IgD-negative memory B cell (primary cell): Measurements from ENCODE around the gene FAM200B. TPM values are rescaled to one million over a fixed set of nuclear protein-coding genes. Genes with fewer than 3 reads are reported as not detected.

ENCODE experiments used
- H3K27ac Mint-ChIP-seq, 3 donors: one replicate each; pipeline ENCODE4 v1.8.0; 2020 to 2022; ENCODE audit warnings: mild to moderate bottlenecking in 3 of 3, mixed read lengths in 3 of 3, moderate library complexity in 1 of 3
- H3K27me3 Mint-ChIP-seq: one replicate; pipeline ENCODE4 v1.8.0; 2021; ENCODE audit warnings: mixed read lengths
- H3K36me3 Mint-ChIP-seq: one replicate; pipeline ENCODE4 v1.8.0; 2020; ENCODE audit warnings: mild to moderate bottlenecking, mixed read lengths
- H3K4me1 Mint-ChIP-seq, 3 donors: one replicate each; pipeline ENCODE4 v1.8.0; 2020 to 2022; ENCODE audit warnings: mixed read lengths in 3 of 3, mild to moderate bottlenecking in 1 of 3
- H3K4me3 Mint-ChIP-seq, 4 donors: one replicate each; pipeline ENCODE4 v1.8.0; 2020 to 2022; ENCODE audit warnings: mild to moderate bottlenecking in 4 of 4, mixed read lengths in 4 of 4, moderate library complexity in 3 of 4
- H3K9me3 Mint-ChIP-seq, 3 donors: one replicate each; pipeline ENCODE4 v1.8.0; 2020 to 2021; ENCODE audit warnings: mixed read lengths in 3 of 3, mild to moderate bottlenecking in 1 of 3
- polyA plus RNA-seq: library from polyadenylated mRNA; unstranded; fragments of 300-500 nt; fragmentation: Illumina TruSeq; gene quantifications from one replicate; pipeline ENCODE4 v1.2.3, GENCODE V29; 2021

FAM200B gene
- polyA plus RNA-seq, 1 donor from 2014 or later: 39.5 TPM

DNA sequence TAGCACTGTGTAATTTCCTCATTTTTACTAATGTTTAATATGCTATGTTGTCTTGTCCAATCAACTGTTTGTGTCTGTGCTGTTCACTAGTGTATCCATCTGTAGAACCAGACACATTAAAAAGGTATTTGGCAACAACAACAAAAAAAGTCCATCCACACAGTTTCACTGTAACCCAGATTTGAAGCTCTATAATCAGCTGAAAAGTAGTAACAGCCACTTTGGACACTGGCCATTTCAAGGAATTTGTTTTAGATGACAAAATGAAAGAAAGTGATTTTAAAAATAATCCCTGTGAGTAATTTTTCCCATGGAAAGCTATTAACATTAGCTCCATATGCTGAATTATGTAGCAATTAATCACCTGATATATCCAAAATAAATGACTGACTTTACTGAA is 24.3 kb upstream of the FAM200B start:
- Mint-ChIP-seq H3K27ac (peak overlapping the region in 2 of 3 donors; percentile 31 to 88), H3K27me3 (no peaks in the 10 kb centered on the region), H3K9me3 (no peaks in the 10 kb centered on the region), H3K36me3 (peaks cover 1% of the 10 kb centered on the region), H3K4me1 (peaks cover 13 to 19% (median 18%) of the 10 kb centered on the region in 3 donors), H3K4me3 (peak overlapping the region in 1 of 4 donors; percentile 86)

DNA sequence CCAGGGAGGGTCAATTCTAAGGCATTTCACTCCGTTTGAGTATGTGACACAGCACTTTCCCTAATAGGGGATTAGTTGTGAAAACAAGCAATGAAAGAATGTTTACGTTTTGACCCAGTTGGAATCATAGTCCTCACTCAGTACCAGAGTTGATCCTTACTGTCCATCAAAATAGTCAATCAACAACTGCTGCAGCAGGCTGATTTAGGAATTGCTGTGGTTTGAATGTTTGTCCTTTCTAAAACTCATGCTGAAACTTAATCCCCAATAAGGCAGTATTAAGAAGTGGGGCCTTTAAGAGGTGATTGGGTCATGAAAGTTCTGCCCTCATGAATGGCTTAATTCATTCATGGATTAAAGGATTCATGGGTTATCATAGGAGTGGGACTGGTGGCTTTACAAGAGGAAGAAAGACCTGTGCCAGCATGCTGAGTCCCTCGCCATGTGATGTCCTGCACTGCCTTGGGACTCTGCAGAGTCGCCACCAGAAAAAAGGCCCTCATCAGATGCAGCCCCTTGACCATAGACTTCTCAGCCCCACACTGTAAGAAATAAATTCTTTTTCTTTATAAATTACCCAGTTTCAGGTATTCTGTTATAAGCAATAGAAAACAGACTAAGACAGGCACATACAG is 23.4 kb upstream of the FAM200B start:
- Mint-ChIP-seq H3K4me1 (peaks cover 11 to 13% (median 12%) of the 10 kb centered on the region in 3 donors), H3K27ac (peak overlapping the region in 1 of 3 donors; percentile 45)

DNA sequence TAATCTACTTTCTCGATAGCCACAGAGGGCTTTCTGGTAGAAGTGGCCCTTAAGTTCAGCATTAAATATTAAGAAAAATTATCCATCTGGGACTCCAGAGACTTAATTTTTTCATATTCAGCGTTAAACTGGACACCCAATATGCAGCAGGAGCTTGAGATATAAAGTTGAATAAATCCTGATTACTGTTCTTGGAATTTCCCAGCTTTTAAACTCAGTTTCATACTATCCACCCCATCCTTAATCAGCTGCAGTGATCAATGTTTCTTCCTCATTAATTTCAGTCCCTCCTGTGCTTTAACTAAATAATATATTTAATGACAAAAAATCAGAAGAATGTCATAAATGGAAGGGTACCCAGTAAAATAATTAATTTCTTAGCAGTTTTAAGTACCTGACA is 22.8 kb upstream of the FAM200B start:
- Mint-ChIP-seq H3K27me3 (no peaks in the 10 kb centered on the region), H3K27ac (no peak overlapping the region), H3K4me1 (peaks cover 6 to 9% (median 6%) of the 10 kb centered on the region in 3 donors), H3K9me3 (no peaks in the 10 kb centered on the region), H3K36me3 (peaks cover 1% of the 10 kb centered on the region), H3K4me3 (no peak overlapping the region)

More for the DNA sequence above, 23.4 kb upstream of the FAM200B start:
- Mint-ChIP-seq H3K36me3 (peaks cover 1% of the 10 kb centered on the region), H3K4me3 (no peak overlapping the region), H3K9me3 (no peaks in the 10 kb centered on the region), H3K27me3 (no peaks in the 10 kb centered on the region)

DNA sequence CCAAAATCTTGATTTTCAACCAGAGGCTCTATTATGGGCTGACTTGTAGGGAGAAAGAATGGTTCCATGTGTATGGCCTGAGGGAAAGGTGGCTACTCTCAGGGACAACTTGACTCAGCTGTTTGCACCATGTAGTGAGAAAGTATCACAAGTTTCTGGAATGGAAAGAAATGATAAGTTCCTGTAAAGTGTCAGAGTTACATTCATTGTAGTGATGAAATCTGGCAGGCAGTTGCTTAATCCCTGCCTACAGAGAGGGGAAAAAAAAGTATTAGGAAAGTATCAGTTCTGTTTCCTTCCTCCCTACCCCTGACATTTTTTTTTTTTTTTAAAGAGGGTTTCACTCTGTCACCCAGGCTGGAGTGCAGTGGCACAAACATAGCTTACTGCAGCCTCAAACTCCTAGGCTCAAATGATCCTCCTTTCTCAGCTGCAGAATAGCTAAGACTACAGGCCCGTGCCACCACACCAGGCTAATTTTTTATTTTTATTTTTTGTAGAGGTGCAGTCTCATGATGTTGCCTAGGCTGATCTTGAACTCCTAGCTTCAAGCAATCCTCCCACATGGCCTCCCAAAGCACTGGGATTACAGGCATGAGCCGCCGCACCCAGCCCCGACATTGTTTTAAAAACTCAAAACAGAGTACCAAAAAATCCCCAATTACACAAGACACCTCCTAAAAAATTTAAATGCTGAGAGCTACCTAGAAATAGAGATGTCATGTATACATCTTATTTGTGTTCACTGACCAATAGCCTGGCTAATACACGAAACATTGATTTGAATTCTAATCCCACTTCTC is 21.7 kb upstream of the FAM200B start:
- Mint-ChIP-seq H3K4me1 (peaks cover 0 to 4% (median 0%) of the 10 kb centered on the region in 3 donors), H3K36me3 (peaks cover 1% of the 10 kb centered on the region), H3K27ac (no peak overlapping the region), H3K27me3 (no peaks in the 10 kb centered on the region), H3K9me3 (no peaks in the 10 kb centered on the region), H3K4me3 (no peak overlapping the region)

DNA sequence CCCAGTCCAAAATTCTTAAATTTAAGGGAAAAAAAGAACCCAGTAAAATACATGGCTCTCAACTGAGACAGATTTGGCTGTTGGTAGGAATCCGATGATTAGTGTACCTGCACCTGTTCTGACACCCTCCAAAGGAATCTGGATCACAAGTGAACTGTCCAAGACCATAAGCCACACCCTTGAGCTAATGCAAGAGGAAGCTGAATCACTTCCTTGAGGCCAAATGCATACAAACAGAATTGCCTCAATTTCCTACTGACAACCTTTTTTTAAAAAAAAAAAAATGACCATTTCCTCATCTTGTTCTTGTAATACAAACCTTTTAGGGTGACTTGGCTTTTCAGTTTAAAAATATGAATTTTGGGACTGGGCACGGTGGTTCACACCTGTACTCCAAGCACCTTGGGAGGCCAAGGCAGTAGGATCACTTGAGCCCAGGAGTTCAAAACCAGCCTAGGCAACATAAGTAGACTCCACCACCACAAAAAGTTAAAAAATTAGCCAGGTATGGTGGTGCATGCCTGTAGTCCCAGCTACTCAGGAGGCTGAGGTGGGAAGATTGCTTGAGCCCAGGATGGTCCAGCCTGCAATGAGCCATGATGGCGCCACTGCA is 15.8 kb upstream of the FAM200B start:
- H3K9me3 Mint-ChIP-seq: no peaks in the 10 kb centered on the region
- no peak overlapping the region for H3K27ac Mint-ChIP-seq
- no peaks in the 10 kb centered on the region for H3K36me3 Mint-ChIP-seq
- no peaks in the 10 kb centered on the region for H3K27me3 Mint-ChIP-seq
- H3K4me1 Mint-ChIP-seq: no peaks in the 10 kb centered on the region
- no peak overlapping the region for H3K4me3 Mint-ChIP-seq

DNA sequence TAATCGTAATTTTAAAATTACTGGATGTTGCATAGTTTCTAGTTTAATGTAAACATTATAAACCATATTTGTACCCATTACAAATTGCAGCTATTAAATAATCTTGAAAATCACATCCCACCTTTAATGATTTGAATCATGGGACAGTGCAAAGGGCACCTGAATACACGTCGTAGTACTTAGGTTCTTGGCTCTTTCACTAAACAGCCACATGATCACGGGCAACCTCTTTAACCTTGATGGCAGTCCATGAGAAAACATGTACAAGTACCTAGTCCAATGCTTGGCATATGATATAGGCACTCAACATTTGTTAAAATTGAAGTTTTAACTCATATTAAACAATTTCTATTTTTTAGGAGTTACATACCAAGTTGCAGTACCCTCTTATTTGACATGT is 14.6 kb upstream of the FAM200B start:
- Mint-ChIP-seq H3K36me3 (no peaks in the 10 kb centered on the region), H3K9me3 (no peaks in the 10 kb centered on the region), H3K4me3 (no peak overlapping the region), H3K27me3 (no peaks in the 10 kb centered on the region), H3K27ac (no peak overlapping the region), H3K4me1 (no peaks in the 10 kb centered on the region)

DNA sequence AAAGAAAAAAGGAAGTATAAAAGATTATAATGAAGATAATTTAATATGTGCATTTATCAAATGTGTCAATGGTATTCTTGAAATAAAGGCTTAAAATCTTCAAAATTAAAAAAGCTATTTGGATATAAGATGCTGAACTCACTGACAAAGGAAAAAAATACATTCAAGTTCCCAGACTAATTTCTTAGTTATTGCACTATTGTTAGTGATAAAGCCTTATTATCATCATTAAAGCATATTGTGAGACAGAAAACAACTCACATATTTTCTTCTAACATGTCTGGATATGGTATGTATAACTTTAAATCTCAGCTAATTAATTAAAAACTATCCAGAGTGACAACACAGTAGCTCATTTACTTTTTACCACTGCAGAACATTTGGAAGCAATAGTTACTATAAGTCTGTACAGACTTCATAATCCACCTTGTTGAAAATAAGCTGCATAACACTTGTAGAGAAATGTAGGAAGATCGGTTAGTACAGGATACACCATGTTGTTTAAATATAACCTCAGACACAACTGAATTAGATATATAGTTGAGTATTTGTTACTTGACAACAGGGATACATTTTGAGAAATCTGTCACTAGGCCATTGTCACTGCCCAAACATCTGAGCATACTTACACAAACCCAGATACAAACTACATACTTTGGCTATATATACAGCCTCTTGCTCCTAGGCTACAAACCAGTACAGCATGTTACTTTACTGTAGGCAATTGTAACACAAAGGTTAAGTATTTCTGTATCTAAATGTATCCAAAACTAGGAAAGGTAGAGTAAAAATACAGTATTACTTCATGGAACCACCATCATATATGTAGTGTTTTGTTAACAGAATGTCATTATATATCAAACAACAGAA is 12.8 kb upstream of the FAM200B start:
- H3K4me3 Mint-ChIP-seq: no peak overlapping the region
- H3K4me1 Mint-ChIP-seq: no peaks in the 10 kb centered on the region
- H3K9me3 Mint-ChIP-seq: no peaks in the 10 kb centered on the region
- no peaks in the 10 kb centered on the region for H3K36me3 Mint-ChIP-seq
- peak overlapping the region in 1 of 3 donors; percentile 29 for H3K27ac Mint-ChIP-seq
- H3K27me3 Mint-ChIP-seq: no peaks in the 10 kb centered on the region

DNA sequence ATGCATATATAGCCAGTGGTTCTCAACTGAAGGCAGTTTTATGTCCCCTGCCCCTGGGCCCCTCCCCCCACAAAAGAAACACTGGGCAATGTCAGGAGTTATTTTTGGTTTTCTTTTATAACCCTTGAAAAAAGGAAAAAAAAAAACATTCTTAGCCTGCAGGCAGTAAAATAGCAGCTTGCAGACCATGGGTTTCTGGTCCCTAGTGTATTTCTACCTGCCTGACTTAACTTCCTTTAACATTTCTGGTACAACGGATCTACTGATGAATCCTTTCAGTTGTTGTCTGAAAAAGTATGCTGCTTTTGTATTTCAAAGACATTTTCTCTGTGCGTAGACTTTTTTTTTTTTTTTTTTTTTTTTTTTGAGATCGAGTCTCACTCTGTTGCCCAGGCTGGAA is 11.1 kb upstream of the FAM200B start:
- H3K9me3 Mint-ChIP-seq: no peaks in the 10 kb centered on the region
- H3K27me3 Mint-ChIP-seq: no peaks in the 10 kb centered on the region
- no peak overlapping the region for H3K27ac Mint-ChIP-seq
- H3K36me3 Mint-ChIP-seq: no peaks in the 10 kb centered on the region
- H3K4me3 Mint-ChIP-seq: no peak overlapping the region
- peaks cover 0 to 3% (median 1%) of the 10 kb centered on the region in 3 donors for H3K4me1 Mint-ChIP-seq

DNA sequence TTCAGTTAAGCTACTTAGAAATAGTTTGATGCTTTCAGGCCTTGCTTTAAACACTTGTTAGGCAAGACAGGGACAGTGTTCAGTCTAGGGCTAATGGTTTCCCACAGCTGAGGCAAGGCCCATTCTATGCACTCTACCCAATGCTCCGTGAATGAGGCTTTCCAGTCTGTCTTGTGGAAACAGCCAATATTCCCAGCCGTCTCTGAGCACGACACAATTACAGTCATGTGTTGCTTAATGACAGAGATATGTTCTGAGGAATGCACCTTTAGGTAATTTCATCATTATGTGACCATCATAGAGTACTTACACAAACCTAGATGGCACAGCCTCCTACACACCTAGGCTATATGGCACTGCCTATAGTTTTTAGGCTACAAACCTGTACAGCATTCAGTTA is 9.5 kb upstream of the FAM200B start:
- H3K27me3 Mint-ChIP-seq: no peaks in the 10 kb centered on the region
- H3K27ac Mint-ChIP-seq: no peak overlapping the region
- no peaks in the 10 kb centered on the region for H3K9me3 Mint-ChIP-seq
- no peaks in the 10 kb centered on the region for H3K36me3 Mint-ChIP-seq
- H3K4me3 Mint-ChIP-seq: no peak overlapping the region
- peaks cover 0 to 3% (median 1%) of the 10 kb centered on the region in 3 donors for H3K4me1 Mint-ChIP-seq

DNA sequence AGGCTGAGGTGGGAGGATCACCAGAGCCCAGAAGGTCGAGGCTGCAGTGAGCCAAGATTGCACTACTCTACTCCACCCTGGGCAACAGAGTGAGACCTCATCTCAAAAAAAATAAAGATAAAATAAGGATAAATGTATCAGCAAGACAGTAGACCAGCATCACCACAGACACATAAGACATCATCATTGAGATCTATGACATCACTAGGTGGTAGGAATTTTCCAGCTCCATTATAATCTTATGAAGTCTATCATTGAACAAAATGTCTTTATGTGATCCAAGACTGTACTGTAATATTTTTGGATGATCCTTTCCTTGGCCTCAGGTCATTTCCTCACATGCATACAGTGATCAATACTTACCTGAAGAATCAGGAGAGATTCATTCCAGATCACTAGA is 8.3 kb upstream of the FAM200B start:
- H3K4me1 Mint-ChIP-seq: peaks cover 0 to 3% (median 1%) of the 10 kb centered on the region in 3 donors
- no peak overlapping the region for H3K4me3 Mint-ChIP-seq
- no peaks in the 10 kb centered on the region for H3K36me3 Mint-ChIP-seq
- no peak overlapping the region for H3K27ac Mint-ChIP-seq
- H3K9me3 Mint-ChIP-seq: no peaks in the 10 kb centered on the region
- no peaks in the 10 kb centered on the region for H3K27me3 Mint-ChIP-seq

DNA sequence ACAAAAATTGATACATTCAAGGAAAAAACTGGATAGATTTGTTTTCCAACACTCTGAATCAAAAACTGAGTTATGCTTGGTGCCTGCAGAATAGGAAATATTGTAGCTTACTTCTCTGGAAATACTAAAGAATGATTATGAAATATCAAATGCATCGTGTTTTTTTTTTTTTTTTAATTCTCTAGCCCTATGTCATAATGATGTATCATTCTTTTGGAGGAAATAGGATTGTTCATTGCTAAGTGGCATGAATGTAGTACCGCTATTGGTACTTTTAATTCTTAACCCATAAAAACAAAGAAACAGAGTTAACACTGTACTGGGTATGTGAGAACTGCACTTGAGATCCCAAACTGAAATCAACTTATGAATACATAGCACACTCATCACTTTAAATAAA is 7.6 kb upstream of the FAM200B start:
- no peak overlapping the region for H3K27ac Mint-ChIP-seq
- H3K27me3 Mint-ChIP-seq: no peaks in the 10 kb centered on the region
- H3K4me1 Mint-ChIP-seq: peaks cover 0 to 3% (median 1%) of the 10 kb centered on the region in 3 donors

DNA sequence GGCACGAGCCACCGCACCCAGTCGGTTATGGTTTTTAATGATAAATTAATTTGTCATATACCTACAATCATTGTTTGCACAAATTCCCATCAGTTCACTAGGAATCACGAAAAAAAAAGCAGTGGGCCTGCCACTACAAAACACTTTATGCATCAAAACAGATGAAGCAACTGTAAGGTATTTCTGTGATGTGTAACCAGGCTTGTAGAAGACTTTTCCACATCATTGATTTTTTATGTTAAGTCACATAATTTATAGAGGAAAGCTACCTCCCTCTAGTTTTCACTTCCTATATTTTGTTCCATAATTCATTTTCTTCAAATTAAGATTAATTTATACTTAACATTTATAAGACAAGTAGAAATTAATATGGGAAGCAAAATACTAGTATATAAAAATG is 6.7 kb upstream of the FAM200B start:
- H3K9me3 Mint-ChIP-seq: no peaks in the 10 kb centered on the region
- no peak overlapping the region for H3K27ac Mint-ChIP-seq
- H3K4me1 Mint-ChIP-seq: peaks cover 0 to 3% (median 1%) of the 10 kb centered on the region in 3 donors
- no peaks in the 10 kb centered on the region for H3K36me3 Mint-ChIP-seq
- H3K4me3 Mint-ChIP-seq: peak overlapping the region in 1 of 4 donors; percentile 68
- no peaks in the 10 kb centered on the region for H3K27me3 Mint-ChIP-seq

More for the DNA sequence above, 7.6 kb upstream of the FAM200B start:
- no peak overlapping the region for H3K4me3 Mint-ChIP-seq
- H3K9me3 Mint-ChIP-seq: no peaks in the 10 kb centered on the region
- H3K36me3 Mint-ChIP-seq: no peaks in the 10 kb centered on the region

DNA sequence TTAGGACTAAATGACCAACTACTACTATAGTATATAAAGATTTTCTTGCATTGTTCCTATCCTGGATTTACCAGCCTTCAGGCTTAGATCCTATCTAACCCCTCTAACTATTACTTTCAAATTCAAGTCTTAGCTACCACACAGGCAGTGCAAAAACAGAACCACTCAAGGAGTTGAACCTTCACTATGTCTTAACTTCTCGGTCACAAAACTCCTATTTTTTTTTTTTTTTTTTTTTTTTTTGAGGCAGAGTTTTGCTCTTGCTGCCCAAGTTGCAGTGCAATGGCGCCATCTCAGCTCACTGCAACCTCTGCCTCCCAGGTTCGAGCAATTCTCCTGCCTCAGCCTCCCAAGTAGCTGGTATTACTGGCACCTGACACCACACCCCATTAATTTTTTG is 6.3 kb upstream of the FAM200B start:
- H3K36me3 Mint-ChIP-seq: no peaks in the 10 kb centered on the region
- no peak overlapping the region for H3K27ac Mint-ChIP-seq
- peaks cover 0 to 3% (median 1%) of the 10 kb centered on the region in 3 donors for H3K4me1 Mint-ChIP-seq
- H3K27me3 Mint-ChIP-seq: no peaks in the 10 kb centered on the region
- no peak overlapping the region for H3K4me3 Mint-ChIP-seq
- no peaks in the 10 kb centered on the region for H3K9me3 Mint-ChIP-seq

DNA sequence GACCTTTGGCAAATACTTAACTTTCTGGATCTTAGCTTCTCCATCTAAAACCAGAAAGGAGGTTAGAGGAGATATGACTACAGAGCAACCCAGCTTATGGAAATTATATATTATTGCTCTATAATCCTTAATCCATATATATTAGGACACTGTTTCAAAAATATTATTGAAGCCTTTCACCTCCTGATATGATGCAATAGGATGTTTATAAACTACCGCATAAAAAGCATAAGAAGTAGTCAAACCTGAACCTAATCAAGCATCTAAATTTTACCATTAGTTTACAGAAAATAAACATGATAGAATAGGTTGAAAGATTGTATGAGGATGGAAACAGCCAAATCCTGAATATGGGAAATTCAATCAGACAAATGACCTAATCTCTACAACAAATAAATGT is 5.6 kb upstream of the FAM200B start:
- Mint-ChIP-seq H3K4me3 (no peak overlapping the region), H3K27ac (no peak overlapping the region), H3K27me3 (no peaks in the 10 kb centered on the region), H3K9me3 (no peaks in the 10 kb centered on the region), H3K4me1 (peaks cover 0 to 3% (median 1%) of the 10 kb centered on the region in 3 donors), H3K36me3 (no peaks in the 10 kb centered on the region)

DNA sequence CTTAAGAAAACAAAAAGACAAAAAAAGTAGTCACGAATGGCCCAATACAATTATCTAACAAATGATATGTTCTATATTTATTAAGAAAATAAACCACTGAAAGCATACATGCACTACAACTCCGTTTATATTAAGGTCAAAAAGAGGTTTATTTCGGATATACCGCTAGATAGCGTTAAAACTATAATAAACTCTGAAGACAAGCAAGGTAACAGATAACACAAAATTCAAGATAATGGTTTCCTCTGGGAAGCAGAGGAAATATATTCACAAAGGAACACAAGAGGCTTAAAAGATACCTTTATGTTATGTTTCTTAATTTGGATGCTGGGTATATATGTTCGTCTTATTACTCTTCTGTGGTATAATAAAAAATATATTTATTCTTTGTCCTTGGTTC is 4.7 kb upstream of the FAM200B start:
- Mint-ChIP-seq H3K27ac (no peak overlapping the region), H3K27me3 (no peaks in the 10 kb centered on the region), H3K9me3 (no peaks in the 10 kb centered on the region), H3K4me3 (no peak overlapping the region), H3K36me3 (no peaks in the 10 kb centered on the region), H3K4me1 (peaks cover 1 to 7% (median 3%) of the 10 kb centered on the region in 3 donors)
